ENCODE measurements around the gene C15orf61. TPM values are rescaled to one million over a fixed set of nuclear protein-coding genes. Genes with fewer than 3 reads are reported as not detected.

The C15orf61 gene
- total RNA-seq, 1 experiment from 2014 or later, result 11.6 TPM

DNA sequence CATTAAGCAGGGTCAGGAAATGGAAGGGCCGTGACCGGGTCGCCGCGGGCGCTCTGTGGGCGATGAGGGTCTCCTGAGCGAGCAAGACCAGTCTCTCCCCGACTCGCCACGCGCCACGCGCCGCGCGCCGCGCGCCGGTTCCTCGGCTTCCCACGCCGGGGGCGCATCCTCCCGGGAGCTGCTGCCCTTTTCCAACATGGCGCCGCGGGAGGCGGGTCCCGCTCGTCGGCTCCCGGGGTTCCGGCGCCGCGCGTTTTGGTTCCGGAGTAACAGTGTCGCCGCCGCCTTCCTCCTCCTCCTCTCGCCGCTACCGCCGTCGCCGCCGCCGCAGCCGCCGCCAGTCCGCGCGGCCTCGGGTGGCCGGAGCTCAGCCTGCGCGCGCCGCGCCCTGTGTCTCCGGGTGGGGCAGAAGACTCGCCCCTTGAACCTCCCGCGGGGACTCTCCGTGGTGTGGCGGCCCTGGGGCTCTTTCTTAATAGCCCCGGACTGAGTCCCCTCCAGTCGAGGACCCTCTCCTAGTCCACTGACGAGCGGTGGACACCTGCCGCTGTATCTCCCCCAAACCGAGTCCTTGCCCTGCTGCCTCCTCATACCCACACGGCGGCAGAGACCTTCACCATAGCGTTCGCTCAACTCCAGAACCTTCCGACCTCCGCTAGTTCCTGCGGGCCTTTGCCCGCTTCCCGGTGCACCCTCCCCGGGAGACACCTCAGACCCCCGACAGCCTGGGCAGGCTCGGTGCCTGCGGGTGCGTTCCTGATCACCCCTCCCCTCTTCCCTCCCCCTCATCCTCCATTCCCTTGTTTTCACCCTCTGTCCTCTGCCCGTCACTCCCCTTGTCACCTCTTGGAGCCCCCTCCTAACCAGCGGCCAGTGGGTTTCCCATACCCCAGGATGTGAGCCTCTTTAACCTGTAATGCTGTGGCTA is 21.8 kb downstream of the C15orf61 start, which contains the start of gene MAP2K5:
TSS of gene MAP2K5 (plus strand) at position 284 of the 928 bp plus-strand sequence. CDS start at position 917, 633 bp downstream.
- Histone ChIP-seq H3K4me3 (peak within 1 kb of the TSS; percentile 96), H3K36me3 (0 out of 2 replicates have a peak, but pooled peaks cover 2% of the 10 kb centered on the region), H3K9me3 (no peaks in the 10 kb centered on the region), H3K27me3 (no peaks in the 10 kb centered on the region)
- DNase-seq, result peak; percentile 83

DNA sequence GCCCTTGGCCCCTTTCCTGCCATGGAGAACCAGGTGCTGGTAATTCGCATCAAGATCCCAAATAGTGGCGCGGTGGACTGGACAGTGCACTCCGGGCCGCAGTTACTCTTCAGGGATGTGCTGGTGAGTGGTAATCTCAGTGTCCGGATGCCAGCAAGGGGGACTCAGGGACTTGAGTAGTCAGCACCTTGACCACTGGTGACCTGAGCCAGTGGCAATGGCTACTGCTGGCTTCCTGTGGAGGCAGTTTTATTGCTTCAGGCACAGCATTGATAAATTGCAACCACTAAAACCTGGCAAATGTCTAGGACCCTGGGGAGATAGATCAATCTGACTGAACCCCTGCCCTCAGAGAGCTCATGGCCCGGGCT is 22.4 kb downstream of the C15orf61 start:
- H3K4me3 ChIP-seq, result peak overlapping the region; percentile 96
- peak; percentile 15 for DNase-seq
- H3K9me3 ChIP-seq, result no peaks in the 10 kb centered on the region
- H3K36me3 ChIP-seq, result 0 out of 2 replicates have a peak, but pooled peaks cover 2% of the 10 kb centered on the region
- H3K27me3 ChIP-seq, result no peaks in the 10 kb centered on the region

DNA sequence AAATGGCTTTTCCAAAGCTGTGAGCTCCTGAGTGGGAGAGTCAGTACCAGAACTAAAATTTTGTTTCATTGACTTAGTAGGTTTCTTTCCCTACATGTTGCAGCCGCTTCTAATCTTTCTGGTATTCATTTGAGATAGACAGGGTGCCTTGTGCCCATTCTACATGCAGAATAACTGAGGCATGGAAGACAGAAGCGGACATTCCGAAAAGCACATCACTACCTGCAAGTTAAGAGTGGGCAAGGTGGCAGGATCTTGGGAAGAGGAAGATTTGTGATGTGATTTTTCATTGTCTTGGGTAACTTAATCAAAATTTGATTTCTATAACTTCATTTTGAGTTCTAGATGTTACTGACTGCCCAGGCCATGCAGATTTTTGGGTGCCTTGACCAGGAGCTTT is 23.5 kb downstream of the C15orf61 start:
- H3K36me3 ChIP-seq, result 0 out of 2 replicates have a peak, but pooled peaks cover 2% of the 10 kb centered on the region
- no peaks in the 10 kb centered on the region for H3K27me3 ChIP-seq
- no peak for DNase-seq
- H3K4me3 ChIP-seq, result no peak overlapping the region
- H3K9me3 ChIP-seq, result no peaks in the 10 kb centered on the region

- no peaks in the 10 kb centered on the region for H3K27me3 ChIP-seq
- DNase-seq, result no peak
- no peaks in the 10 kb centered on the region for H3K9me3 ChIP-seq
- peaks cover 4% of the 10 kb centered on the region; the same call in 1 of the 2 replicates for H3K36me3 ChIP-seq
- H3K4me3 ChIP-seq, result no peak overlapping the region
Observed at GRCh38 chr15:67545864-67546263, 24.9 kb downstream of the C15orf61 start.

DNA sequence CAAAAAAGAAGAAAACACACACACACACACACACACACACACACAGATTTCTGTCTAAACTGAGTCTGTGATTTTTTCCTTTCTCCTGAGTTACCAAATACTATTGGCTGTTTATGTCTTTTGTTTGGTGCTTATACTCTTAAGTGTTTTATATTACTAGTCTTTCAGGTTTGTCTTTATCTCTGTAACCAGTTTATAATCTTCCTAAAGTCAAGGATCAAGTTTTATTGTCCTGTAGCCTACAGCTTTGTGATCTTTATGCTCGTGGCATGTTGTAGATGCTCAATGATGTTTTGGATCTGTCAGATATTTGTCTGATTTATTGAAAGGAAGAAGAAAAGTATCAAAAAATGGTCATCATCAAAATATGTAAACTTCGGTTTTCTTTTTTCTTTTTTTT is 26.1 kb downstream of the C15orf61 start:
- no peak for DNase-seq
- Histone ChIP-seq H3K36me3 (peaks cover 13% of the 10 kb centered on the region), H3K9me3 (no peaks in the 10 kb centered on the region), H3K4me3 (no peak overlapping the region), H3K27me3 (no peaks in the 10 kb centered on the region)

GRCh38 chr15:67547836-67548235 is 26.9 kb downstream of the C15orf61 start:
- DNase-seq, result no peak
- H3K9me3 ChIP-seq, result no peaks in the 10 kb centered on the region

GRCh38 chr15:67548236-67548852 is 27.4 kb downstream of the C15orf61 start:
- Histone ChIP-seq H3K9me3 (no peaks in the 10 kb centered on the region), H3K36me3 (peaks cover 16% of the 10 kb centered on the region), H3K4me3 (no peak overlapping the region), H3K27me3 (no peaks in the 10 kb centered on the region)
- no peak for DNase-seq

More at GRCh38 chr15:67547836-67548235, 26.9 kb downstream of the C15orf61 start:
- Histone ChIP-seq H3K36me3 (peaks cover 16% of the 10 kb centered on the region), H3K27me3 (no peaks in the 10 kb centered on the region), H3K4me3 (no peak overlapping the region)

GRCh38 chr15:67548862-67549651 is 28.1 kb downstream of the C15orf61 start:
- DNase-seq, result peak; percentile 82
- Histone ChIP-seq H3K36me3 (peaks cover 16% of the 10 kb centered on the region), H3K9me3 (no peaks in the 10 kb centered on the region), H3K4me3 (no peak overlapping the region), H3K27me3 (no peaks in the 10 kb centered on the region)

GRCh38 chr15:67549736-67550135 is 28.8 kb downstream of the C15orf61 start:
- no peak for DNase-seq
- peaks cover 16% of the 10 kb centered on the region for H3K36me3 ChIP-seq
- no peaks in the 10 kb centered on the region for H3K27me3 ChIP-seq
- H3K4me3 ChIP-seq, result no peak overlapping the region
- H3K9me3 ChIP-seq, result no peaks in the 10 kb centered on the region

GRCh38 chr15:67550522-67550921 is 29.6 kb downstream of the C15orf61 start:
- H3K36me3 ChIP-seq, result peaks cover 18% of the 10 kb centered on the region

DNA sequence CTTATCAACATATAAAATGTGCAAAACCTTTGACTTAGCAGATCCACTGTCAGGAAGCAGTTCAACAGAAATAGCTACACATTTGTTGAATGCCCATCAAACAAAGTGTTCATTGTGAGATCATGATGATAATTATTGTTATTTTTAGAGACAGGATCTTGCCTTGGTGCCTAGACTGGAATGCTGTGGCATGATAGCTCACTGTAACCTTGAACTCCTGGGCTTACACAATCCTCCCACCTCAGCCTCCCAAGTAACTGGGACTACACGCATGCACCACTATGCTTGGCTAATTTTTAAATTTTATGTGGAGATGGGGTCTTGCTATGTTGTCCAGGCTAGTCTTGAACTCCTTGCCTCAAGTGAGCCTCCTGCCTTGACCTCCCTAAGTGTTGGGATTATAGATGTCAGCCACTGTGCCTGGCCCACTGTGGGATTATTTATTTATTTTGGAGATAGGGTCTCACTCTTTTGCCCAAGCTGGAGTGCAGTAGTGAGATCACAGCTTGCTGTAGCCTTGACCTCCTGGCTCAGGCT is 30.3 kb downstream of the C15orf61 start:
- H3K27me3 ChIP-seq, result no peaks in the 10 kb centered on the region
- no peak overlapping the region for H3K4me3 ChIP-seq
- no peaks in the 10 kb centered on the region for H3K9me3 ChIP-seq
- peaks cover 18% of the 10 kb centered on the region for H3K36me3 ChIP-seq
- DNase-seq, result no peak

More at GRCh38 chr15:67550522-67550921, 29.6 kb downstream of the C15orf61 start:
- Histone ChIP-seq H3K9me3 (no peaks in the 10 kb centered on the region), H3K27me3 (no peaks in the 10 kb centered on the region), H3K4me3 (no peak overlapping the region)
- DNase-seq, result no peak

DNA sequence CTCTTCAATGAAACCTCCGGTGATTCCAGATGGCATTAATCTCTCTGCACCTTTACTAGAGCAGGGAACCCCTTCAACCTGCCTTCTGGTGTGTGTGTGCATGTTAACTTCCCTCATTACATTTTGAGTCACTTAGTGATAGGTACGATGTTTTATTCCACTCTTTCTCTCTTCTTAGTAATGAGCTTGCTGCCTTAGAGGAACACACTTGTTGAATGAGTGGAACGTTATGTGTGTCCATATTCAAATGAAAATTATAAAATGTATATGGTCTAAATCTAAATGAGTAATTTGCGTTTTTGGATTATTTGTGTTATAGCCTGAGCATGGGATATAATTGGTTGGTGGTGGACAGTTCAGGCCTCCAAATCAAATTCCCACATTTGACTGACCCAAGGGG is 33.6 kb downstream of the C15orf61 start:
- no peak for DNase-seq
- Histone ChIP-seq H3K4me3 (no peak overlapping the region), H3K36me3 (peaks cover 28% of the 10 kb centered on the region), H3K9me3 (peaks cover 4% of the 10 kb centered on the region), H3K27me3 (no peaks in the 10 kb centered on the region)

DNA sequence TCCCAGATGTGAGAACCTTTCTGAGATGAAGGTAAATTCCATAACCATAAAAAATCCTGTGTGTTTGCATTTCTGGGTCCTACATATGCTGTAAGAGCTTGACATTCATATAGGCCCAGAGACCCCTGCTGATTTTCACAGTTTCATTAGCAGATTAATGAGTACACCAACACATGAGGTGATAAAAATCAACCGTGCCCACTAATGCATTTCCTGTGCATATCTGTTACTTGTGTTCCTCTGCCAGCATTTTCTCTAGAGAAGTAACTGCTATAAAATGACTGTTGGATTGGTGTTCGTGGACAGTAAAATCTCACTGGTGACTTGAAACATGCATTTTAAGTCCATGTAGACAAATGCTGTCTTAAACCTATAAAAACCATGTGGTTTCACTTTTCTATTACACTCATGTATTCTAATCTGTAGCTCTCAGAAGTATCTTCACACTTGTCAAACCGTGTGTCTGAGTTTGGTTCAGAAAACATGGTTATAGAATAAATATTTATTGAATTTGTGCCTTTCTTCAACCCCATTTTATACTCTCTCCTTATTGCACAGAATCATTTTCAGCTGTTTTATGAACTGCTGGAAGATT is 36.1 kb downstream of the C15orf61 start:
- peaks cover 6% of the 10 kb centered on the region for H3K9me3 ChIP-seq
- peaks cover 20% of the 10 kb centered on the region for H3K36me3 ChIP-seq

DNA sequence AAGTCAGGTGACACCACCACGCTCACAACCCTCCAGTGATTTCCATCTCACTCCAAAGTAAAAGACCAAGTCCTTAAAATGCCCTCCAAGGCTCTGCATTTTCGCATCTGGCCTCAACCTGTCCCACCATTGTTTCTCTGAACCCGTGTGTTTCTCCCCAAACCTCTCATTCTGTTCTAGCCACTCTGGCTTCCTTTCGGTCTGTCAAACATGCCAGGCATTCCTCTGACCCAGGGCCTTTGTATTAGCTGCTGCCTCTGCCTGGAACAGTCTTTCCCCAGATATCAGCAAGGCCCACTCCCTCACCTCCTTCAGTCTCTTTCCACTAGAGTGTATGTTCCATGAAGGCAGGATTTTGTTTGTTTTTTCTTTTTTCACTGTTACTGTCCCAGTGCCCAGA is 37.6 kb downstream of the C15orf61 start:
- no peaks in the 10 kb centered on the region for H3K27me3 ChIP-seq
- H3K4me3 ChIP-seq, result no peak overlapping the region
- H3K9me3 ChIP-seq, result peaks cover 6% of the 10 kb centered on the region
- DNase-seq, result no peak
- H3K36me3 ChIP-seq, result peaks cover 17% of the 10 kb centered on the region

More for the DNA sequence above, 36.1 kb downstream of the C15orf61 start:
- no peak for DNase-seq
- Histone ChIP-seq H3K27me3 (no peaks in the 10 kb centered on the region), H3K4me3 (no peak overlapping the region)

- H3K4me3 ChIP-seq, result no peak overlapping the region
Observed at GRCh38 chr15:67559158-67559557, 38.2 kb downstream of the C15orf61 start.

GRCh38 chr15:67559576-67559975 is 38.6 kb downstream of the C15orf61 start:
- peaks cover 6% of the 10 kb centered on the region for H3K9me3 ChIP-seq
- DNase-seq, result no peak
- H3K36me3 ChIP-seq, result peaks cover 17% of the 10 kb centered on the region
- no peak overlapping the region for H3K4me3 ChIP-seq
- H3K27me3 ChIP-seq, result no peaks in the 10 kb centered on the region

More at GRCh38 chr15:67559158-67559557, 38.2 kb downstream of the C15orf61 start:
- DNase-seq, result no peak
- H3K9me3 ChIP-seq, result peaks cover 6% of the 10 kb centered on the region
- peaks cover 17% of the 10 kb centered on the region for H3K36me3 ChIP-seq
- H3K27me3 ChIP-seq, result no peaks in the 10 kb centered on the region
